Stimulated activated naive CD8-positive, alpha-beta T cell treated with anti-CD3 and anti-CD28 coated beads, Interleukin-15, amount 100 ng/mL, for 72 hours (primary cell): ENCODE results near the gene MCEE.

ENCODE experiments used
- ATAC-seq: fragments of 150-1000 bp; cut with Tn5 transposase; 2 replicates; pipeline ENCODE4 v1.10.0; 2021; ENCODE audit warnings: mild to moderate bottlenecking, moderate library complexity
- DNase-seq, 2 donors: peaks; one replicate each; pipeline ENCODE4 v3.0.0; 2021 to 2022
- H3K27ac Mint-ChIP-seq, 2 donors: one replicate each; pipeline ENCODE4 v1.8.0; 2022; ENCODE audit warnings: mild to moderate bottlenecking in 2 of 2, mixed read lengths in 2 of 2, moderate library complexity in 2 of 2
- H3K27me3 Mint-ChIP-seq: one replicate; pipeline ENCODE4 v1.8.0; 2022; ENCODE audit warnings: mixed read lengths
- H3K4me1 Mint-ChIP-seq: one replicate; pipeline ENCODE4 v1.8.0; 2022; ENCODE audit warnings: mild to moderate bottlenecking, mixed read lengths
- H3K4me3 Mint-ChIP-seq, 2 donors: one replicate each; pipeline ENCODE4 v1.8.0; 2022; ENCODE audit warnings: mild to moderate bottlenecking in 2 of 2, mixed read lengths in 2 of 2, moderate library complexity in 1 of 2
- H3K9me3 Mint-ChIP-seq, 2 donors: one replicate each; pipeline ENCODE4 v1.8.0; 2022; ENCODE audit warnings: mixed read lengths in 2 of 2

Gene MCEE

DNA sequence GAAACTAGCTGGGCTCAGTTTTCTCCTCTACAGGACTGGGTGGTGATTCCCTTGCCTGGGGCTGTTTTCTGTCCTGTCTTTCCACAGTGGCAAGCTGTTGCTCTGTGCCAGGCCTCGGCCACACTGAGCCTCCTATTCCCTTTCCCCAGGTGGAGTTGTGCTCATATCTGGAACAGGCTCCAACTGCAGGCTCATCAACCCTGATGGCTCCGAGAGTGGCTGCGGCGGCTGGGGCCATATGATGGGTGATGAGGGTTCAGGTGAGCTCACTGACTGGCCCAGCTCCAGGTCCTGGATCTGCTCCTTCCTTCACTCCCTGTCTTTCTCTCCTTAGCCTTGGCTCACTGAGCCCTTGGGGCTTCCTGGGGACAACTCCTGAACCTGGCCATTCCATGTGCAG lies 57.5 kb downstream of the MCEE start:
- H3K9me3 Mint-ChIP-seq, result no peaks in the 10 kb centered on the region
- no peak for DNase-seq
- no peaks in the 10 kb centered on the region for H3K27me3 Mint-ChIP-seq
- H3K27ac Mint-ChIP-seq, result peak overlapping the region; percentile 86 to 93
- ATAC-seq, result no peak
- H3K4me1 Mint-ChIP-seq, result peaks cover 52% of the 10 kb centered on the region
- H3K4me3 Mint-ChIP-seq, result peak overlapping the region; percentile 83 to 86

DNA sequence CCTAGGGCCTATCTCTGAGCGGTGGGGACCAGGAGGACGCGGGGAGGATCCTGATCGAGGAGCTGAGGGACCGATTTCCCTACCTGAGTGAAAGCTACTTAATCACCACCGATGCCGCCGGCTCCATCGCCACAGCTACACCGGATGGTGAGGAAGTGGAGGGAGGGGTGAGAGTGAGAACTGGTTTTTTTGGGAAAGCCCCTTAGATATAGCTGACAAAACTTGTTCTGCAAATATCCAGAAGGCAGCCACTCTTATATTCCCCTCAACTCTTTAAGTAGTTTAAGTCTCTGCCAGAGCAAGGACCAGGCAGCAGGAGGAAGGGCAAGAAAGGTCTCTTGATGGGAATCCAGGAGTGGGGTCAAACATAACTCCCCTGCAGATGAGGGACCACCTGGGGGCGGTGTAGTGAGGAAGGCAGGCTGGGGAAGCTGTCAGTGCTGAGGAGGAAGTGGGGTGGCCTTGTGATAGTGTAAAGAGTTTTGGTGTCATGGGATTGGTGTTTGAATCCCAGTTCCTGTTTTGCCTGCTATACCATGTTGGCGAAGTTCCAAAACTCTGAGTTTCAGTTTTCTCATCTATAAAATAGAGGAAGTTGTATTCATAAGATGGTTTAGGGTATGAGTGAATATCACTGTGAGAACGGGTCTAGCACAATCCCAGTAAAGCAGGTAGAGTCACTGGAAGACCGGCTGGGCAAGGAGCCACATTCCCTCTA lies 58.2 kb downstream of the MCEE start:
- no peaks in the 10 kb centered on the region for H3K9me3 Mint-ChIP-seq
- H3K4me1 Mint-ChIP-seq, result peaks cover 58% of the 10 kb centered on the region
- H3K4me3 Mint-ChIP-seq, result peak overlapping the region; percentile 83 to 86
- DNase-seq, result peak; percentile 33 to 66
- peak; percentile 54 for ATAC-seq
- peak overlapping the region; percentile 85 to 95 for H3K27ac Mint-ChIP-seq
- H3K27me3 Mint-ChIP-seq, result no peaks in the 10 kb centered on the region

GRCh38 chr2:71070294-71071093 lies 59.5 kb downstream of the MCEE start:
- H3K9me3 Mint-ChIP-seq, result no peaks in the 10 kb centered on the region
- no peak for DNase-seq
- H3K27ac Mint-ChIP-seq, result peak overlapping the region in 1 of 2 donors; percentile 9
- peaks cover 58% of the 10 kb centered on the region for H3K4me1 Mint-ChIP-seq
- ATAC-seq, result no peak
- H3K4me3 Mint-ChIP-seq, result peak overlapping the region; percentile 34 to 90
- no peaks in the 10 kb centered on the region for H3K27me3 Mint-ChIP-seq

GRCh38 chr2:71069376-71069775 lies 60.7 kb downstream of the MCEE start:
- Mint-ChIP-seq H3K27me3 (no peaks in the 10 kb centered on the region), H3K27ac (peak overlapping the region in 1 of 2 donors; percentile 98), H3K4me1 (peaks cover 58% of the 10 kb centered on the region), H3K9me3 (no peaks in the 10 kb centered on the region), H3K4me3 (peak overlapping the region; percentile 90)
- DNase-seq (no peak), ATAC-seq (no peak)

- ATAC-seq, result peak; percentile 88
- Mint-ChIP-seq H3K27me3 (no peaks in the 10 kb centered on the region), H3K4me1 (peaks cover 50% of the 10 kb centered on the region)
These were observed 61.6 kb downstream of the MCEE start, which contains the start of gene NAGK for GRCh38 chr2:71068218-71069035. TSS of gene NAGK (plus strand) at chr2:71068648. CDS start at chr2:71068684, 36 bp downstream.

GRCh38 chr2:71067567-71068217 lies 62.3 kb downstream of the MCEE start:
- Mint-ChIP-seq H3K4me1 (peaks cover 43% of the 10 kb centered on the region), H3K27ac (peak overlapping the region; percentile 97 to 98), H3K4me3 (peak overlapping the region; percentile 90), H3K27me3 (no peaks in the 10 kb centered on the region), H3K9me3 (no peaks in the 10 kb centered on the region)
- ATAC-seq (no peak), DNase-seq (peak in 1 of 2 donors; percentile 19)

More at GRCh38 chr2:71068218-71069035, 61.6 kb downstream of the MCEE start, which contains the start of gene NAGK:
- Mint-ChIP-seq H3K9me3 (no peaks in the 10 kb centered on the region), H3K4me3 (peak within 1 kb of the TSS; percentile 90), H3K27ac (peak within 1 kb of the TSS; percentile 97 to 98)
- peak; percentile 98 to 99 for DNase-seq

DNA sequence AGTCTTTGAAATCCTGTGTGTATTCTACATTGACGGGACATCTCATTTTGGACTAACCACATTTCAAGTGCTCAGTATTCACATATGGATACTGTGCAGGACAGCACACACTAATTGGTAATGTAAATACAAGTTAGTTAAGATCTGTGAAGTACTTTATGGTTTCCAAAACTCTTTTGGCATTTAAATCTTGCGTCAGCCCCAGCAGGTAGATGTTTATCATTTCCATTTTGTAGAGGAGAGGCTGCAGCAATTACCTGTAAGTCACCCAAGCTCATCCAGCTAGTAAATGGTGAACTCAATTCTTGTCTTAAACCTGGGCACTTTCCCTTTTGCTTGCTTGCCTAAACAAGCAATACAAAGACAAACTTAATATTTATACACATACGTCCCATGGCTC lies 63.2 kb downstream of the MCEE start:
- no peaks in the 10 kb centered on the region for H3K27me3 Mint-ChIP-seq
- H3K9me3 Mint-ChIP-seq, result no peaks in the 10 kb centered on the region
- peaks cover 34% of the 10 kb centered on the region for H3K4me1 Mint-ChIP-seq
- no peak overlapping the region for H3K27ac Mint-ChIP-seq
- H3K4me3 Mint-ChIP-seq, result peak overlapping the region in 1 of 2 donors; percentile 90
- no peak for DNase-seq
- ATAC-seq, result no peak

- H3K4me1 Mint-ChIP-seq, result peaks cover 16% of the 10 kb centered on the region
- H3K9me3 Mint-ChIP-seq, result no peaks in the 10 kb centered on the region
- peaks cover 9% of the 10 kb centered on the region for H3K27me3 Mint-ChIP-seq
- ATAC-seq (no peak), DNase-seq (no peak)
- H3K27ac Mint-ChIP-seq, result peak overlapping the region in 1 of 2 donors; percentile 74
- no peak overlapping the region for H3K4me3 Mint-ChIP-seq
These were observed 65.0 kb downstream of the MCEE start for GRCh38 chr2:71064754-71065621.

DNA sequence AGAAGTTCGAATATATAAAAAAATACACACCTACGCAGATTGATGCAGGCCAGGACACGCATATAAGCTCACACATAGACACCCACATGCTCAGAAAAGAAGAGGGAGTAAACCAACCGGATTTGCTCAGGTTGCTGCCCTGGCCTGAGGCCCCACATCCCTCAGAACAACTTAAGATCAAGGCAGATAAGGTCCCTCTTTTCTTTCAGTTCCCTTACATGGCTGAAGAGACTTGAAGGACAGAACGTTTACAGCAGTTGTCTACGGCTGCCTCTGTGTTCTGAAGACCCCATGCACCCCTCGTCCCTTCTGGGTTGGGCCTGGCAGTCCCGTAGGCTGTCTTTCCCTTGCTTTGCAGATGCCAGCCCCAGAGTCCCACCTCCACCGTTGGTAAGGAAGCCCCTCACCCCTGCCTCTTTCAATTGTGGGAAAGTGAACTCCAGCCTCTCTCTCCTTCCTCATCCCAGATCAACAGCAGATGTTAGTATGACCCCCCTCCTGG lies 65.9 kb downstream of the MCEE start:
- no peak overlapping the region for H3K4me3 Mint-ChIP-seq
- no peaks in the 10 kb centered on the region for H3K9me3 Mint-ChIP-seq
- DNase-seq (no peak), ATAC-seq (no peak)
- H3K27me3 Mint-ChIP-seq, result peaks cover 15% of the 10 kb centered on the region
- peaks cover 8% of the 10 kb centered on the region for H3K4me1 Mint-ChIP-seq
- no peak overlapping the region for H3K27ac Mint-ChIP-seq

DNA sequence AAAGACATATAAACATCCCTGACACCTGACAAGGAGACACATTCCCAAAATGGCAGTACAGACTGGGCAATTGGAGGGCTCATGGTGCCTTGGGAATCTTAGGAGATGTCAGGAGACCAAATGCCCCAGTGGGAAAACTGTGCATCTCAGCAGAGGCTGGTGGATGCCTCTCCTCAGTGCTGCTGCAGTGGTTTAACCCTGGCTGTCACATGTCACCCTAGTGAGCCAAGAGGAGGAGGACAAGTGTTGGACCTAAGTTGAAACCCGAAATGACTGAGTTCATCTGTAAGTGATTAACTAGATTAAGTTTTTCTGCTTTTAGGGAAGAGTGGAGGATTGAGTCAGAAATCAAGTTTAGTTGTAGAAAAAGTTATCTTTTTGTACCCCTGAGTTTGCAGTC lies 66.8 kb downstream of the MCEE start:
- ATAC-seq (no peak), DNase-seq (no peak)
- no peak overlapping the region for H3K27ac Mint-ChIP-seq
- no peaks in the 10 kb centered on the region for H3K9me3 Mint-ChIP-seq
- H3K4me3 Mint-ChIP-seq, result no peak overlapping the region
- peaks cover 8% of the 10 kb centered on the region for H3K4me1 Mint-ChIP-seq
- H3K27me3 Mint-ChIP-seq, result peaks cover 15% of the 10 kb centered on the region

GRCh38 chr2:71060871-71061270 lies 69.2 kb downstream of the MCEE start:
- peak overlapping the region in 1 of 2 donors; percentile 38 for H3K27ac Mint-ChIP-seq
- no peaks in the 10 kb centered on the region for H3K9me3 Mint-ChIP-seq
- DNase-seq (no peak), ATAC-seq (no peak)
- H3K4me1 Mint-ChIP-seq, result no peaks in the 10 kb centered on the region
- H3K27me3 Mint-ChIP-seq, result peaks cover 15% of the 10 kb centered on the region
- no peak overlapping the region for H3K4me3 Mint-ChIP-seq

DNA sequence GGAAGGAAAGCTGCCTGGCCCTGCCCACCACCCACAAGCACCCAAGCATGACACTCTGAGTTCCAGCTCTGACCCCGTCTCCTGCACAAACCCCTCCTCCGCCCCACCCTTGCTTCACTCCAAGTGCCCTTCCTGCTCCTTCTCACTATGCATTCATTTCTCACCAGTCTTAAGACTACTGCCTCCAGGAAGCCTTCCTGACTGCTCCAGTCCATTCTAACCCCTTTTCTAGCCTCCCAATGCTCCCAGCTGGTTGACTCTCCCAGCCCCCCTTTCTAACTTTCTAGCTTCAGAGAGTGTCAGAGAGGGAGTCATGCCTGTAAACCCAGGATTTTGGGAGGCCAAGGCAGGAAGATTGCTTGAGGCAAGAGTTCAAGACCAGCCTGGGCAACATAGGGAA lies 69.8 kb downstream of the MCEE start:
- no peaks in the 10 kb centered on the region for H3K4me1 Mint-ChIP-seq
- ATAC-seq, result no peak
- no peak overlapping the region for H3K27ac Mint-ChIP-seq
- no peak for DNase-seq
- H3K4me3 Mint-ChIP-seq, result no peak overlapping the region
- peaks cover 15% of the 10 kb centered on the region for H3K27me3 Mint-ChIP-seq
- no peaks in the 10 kb centered on the region for H3K9me3 Mint-ChIP-seq
